Activated naive CD8-positive, alpha-beta T cell treated with anti-CD3 and anti-CD28 coated beads, Interleukin-2, amount 10 ng/mL, durations not matched to agents 7 days and 5 days (primary cell): ENCODE data around the gene FGB. TPM values are rescaled to one million over a fixed set of nuclear protein-coding genes. Genes with fewer than 3 reads are reported as not detected.

Experiments used
- ATAC-seq: fragments of 150-1000 bp; cut with Tn5 transposase; one replicate; pipeline ENCODE4 v1.10.0; 2021; ENCODE audit warnings: low read depth, moderate library complexity
- POLR2A ChIA-PET: fragments of 350-600 bp; sonication (Branson Sonifier 250); formaldehyde crosslinking; loops from one replicate; lab custom pipeline; 2021; ENCODE audit warnings: antibody characterized with exemption; lab: Charles Lee
- DNase-seq: peaks from one replicate; pipeline ENCODE4 v3.0.0; 2021
- H3K27ac Mint-ChIP-seq: one replicate; pipeline ENCODE4 v1.8.0; 2022; ENCODE audit warnings: mild to moderate bottlenecking, mixed read lengths
- H3K27me3 Mint-ChIP-seq: one replicate; pipeline ENCODE4 v1.8.0; 2022; ENCODE audit warnings: mild to moderate bottlenecking, moderate library complexity, mixed read lengths
- H3K36me3 Mint-ChIP-seq: one replicate; pipeline ENCODE4 v1.8.0; 2021; ENCODE audit warnings: mild to moderate bottlenecking, mixed read lengths
- H3K4me1 Mint-ChIP-seq: one replicate; pipeline ENCODE4 v1.8.0; 2021; ENCODE audit warnings: mixed read lengths
- H3K4me3 Mint-ChIP-seq: one replicate; pipeline ENCODE4 v1.8.0; 2022; ENCODE audit warnings: mild to moderate bottlenecking, moderate library complexity, mixed read lengths
- H3K9me3 Mint-ChIP-seq: one replicate; pipeline ENCODE4 v1.8.0; 2021; ENCODE audit warnings: mixed read lengths
- total RNA-seq, 2 experiments: library from RNA; stranded (reverse); gene quantifications; one replicate each; pipeline ENCODE4 v1.2.3, GENCODE V29; 2021

Gene FGB
- total RNA-seq, 2 experiments from 2014 or later = not detected

DNA sequence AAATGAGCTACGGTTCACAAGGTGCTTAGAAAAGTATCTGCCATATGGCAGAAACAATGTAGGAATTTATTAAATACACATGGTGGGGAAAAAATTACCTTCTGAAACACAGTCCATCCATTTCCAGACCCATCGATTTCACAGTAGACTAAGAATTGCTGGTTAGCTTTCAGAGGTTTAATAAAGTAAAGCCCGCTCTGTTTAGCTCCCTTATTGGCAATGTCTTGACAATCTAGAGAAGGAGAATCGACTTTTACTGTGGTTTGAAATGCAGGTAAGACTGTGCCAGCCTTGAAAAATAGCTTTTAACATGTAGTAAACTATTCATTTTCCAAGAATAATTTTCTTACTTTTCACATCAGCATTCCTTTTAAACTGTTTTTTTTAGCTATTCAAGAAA, 46.7 kb downstream of the FGB start:
- Mint-ChIP-seq H3K4me3 (no peak overlapping the region), H3K9me3 (no peaks in the 10 kb centered on the region), H3K27ac (no peak overlapping the region), H3K36me3 (no peaks in the 10 kb centered on the region), H3K27me3 (peaks cover 31% of the 10 kb centered on the region), H3K4me1 (no peaks in the 10 kb centered on the region)
- POLR2A ChIA-PET = no interaction called here
- no peak for ATAC-seq
- no peak for DNase-seq

DNA sequence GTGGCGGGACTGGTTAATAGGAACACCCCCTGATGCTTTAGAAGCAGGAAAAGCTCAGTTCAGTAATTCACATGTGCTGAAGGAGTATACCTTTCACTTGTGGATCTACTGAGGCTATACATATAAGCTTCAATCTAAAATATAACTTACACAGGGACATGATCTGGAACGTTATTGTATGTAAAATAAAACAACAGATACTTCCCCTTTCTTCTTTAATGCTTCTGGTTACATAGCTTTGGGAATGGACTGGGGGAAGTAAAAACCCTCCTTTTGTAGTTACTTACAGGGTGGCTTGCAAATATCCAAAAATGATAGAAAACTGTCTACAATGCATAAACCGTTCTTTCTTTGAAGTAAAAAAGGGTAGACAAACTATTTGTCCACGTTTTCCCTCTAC, 47.8 kb downstream of the FGB start:
- ATAC-seq = no peak
- DNase-seq = no peak
- Mint-ChIP-seq H3K27ac (no peak overlapping the region), H3K4me3 (no peak overlapping the region), H3K4me1 (peaks cover under 1% of the 10 kb centered on the region), H3K27me3 (peaks cover 25% of the 10 kb centered on the region), H3K36me3 (no peaks in the 10 kb centered on the region), H3K9me3 (no peaks in the 10 kb centered on the region)
- POLR2A ChIA-PET = no interaction called here

DNA sequence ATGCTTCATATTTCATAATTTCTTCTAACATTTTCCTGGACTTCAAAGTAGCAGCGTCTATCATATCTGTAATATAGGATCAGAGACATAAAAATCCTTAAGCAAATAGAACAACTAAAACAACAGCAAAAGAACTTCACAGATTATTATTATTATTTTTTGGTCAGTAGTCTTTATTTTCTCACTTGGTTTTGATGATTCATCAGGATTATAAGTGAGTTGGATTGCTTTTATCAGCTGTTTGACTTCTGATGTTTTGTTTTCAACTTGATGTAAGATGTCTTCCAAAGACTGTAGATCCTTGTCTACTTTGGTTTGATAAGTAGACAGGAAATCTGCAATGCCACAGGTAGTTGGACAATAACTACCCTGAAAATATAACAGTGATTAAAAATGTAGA, 49.0 kb downstream of the FGB start:
- Mint-ChIP-seq H3K27ac (no peak overlapping the region), H3K36me3 (peaks cover 3% of the 10 kb centered on the region), H3K4me1 (peaks cover 7% of the 10 kb centered on the region), H3K4me3 (no peak overlapping the region), H3K27me3 (peaks cover 22% of the 10 kb centered on the region), H3K9me3 (no peaks in the 10 kb centered on the region)
- no peak for DNase-seq
- POLR2A ChIA-PET = no interaction called here
- no peak for ATAC-seq

DNA sequence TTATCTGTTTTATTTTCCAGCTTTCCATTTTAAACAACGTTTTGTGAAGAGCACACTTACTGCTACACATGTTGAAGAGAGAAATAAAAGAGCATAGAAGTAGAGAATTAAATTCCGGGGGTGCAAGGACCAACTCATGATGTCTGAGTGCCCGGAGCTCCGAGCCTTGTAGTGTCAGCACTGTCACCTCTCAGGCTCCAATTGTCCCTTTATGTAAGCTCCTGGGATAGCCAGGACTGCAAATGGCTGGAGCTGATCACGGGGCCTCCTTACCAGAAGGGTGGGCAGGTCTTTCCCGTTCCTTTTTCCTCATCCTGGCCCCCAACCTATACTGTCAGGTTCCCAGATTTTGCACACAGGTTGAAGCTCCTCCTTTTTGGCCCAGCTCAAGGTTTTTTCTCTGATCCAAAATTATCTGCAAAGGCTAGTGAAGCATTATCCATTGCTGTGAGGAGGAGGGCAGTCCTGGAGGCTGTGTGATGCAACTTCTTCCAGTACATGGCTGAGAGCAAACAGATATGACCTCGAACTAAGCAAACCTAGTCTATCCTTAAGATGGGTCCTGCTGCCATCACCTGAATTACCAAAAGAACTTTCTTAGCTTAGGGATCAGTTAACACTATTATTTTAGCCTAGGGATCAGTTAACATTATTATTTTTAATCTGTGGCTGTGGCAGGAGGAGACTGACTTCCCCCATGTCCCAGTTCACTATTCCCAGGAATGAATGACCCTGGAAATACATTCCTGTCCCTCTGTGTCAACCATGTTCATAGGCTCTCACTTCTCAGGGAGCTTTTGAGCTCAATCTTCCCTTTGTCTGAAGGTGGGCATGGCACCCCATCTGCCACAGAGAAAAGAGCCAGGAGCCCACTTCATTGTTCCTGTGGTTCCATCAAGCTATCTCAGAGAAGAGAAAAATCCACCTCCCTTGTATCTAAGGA, 49.9 kb downstream of the FGB start, which contains the start of gene FGG:
FGG (minus strand) TSS at position 185 of the 943 bp plus-strand sequence; CDS start at position 138, 47 bp downstream.
- H3K27me3 Mint-ChIP-seq = peaks cover 22% of the 10 kb centered on the region
- POLR2A ChIA-PET = no interaction called here
- peaks cover 6% of the 10 kb centered on the region for H3K36me3 Mint-ChIP-seq
- ATAC-seq (no peak), DNase-seq (no peak)
- no peak within 1 kb of the TSS for H3K27ac Mint-ChIP-seq
- no peak within 1 kb of the TSS for H3K4me3 Mint-ChIP-seq
- peaks cover 12% of the 10 kb centered on the region for H3K4me1 Mint-ChIP-seq
- H3K9me3 Mint-ChIP-seq = peaks cover 2% of the 10 kb centered on the region

DNA sequence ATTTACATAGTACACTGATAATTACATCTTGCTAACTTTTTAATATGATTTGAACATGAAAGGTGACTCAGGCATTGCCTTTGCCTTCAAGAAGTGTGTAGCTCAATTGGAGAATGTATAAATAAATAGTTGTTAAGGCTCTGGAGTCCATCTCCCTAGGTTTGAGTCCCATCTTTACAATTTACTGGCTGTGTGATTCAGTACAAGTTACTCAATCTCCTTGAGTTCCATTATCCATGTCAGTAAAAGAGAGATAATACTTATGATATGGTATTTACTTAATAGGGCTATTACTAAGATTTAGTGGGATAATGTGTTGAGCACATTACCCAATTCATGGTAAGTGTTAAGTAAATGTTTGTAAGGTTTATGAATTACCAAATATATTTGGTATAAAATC, 51.5 kb downstream of the FGB start:
- H3K4me1 Mint-ChIP-seq = peaks cover 12% of the 10 kb centered on the region
- H3K4me3 Mint-ChIP-seq = no peak overlapping the region
- DNase-seq (no peak), ATAC-seq (no peak)
- no peak overlapping the region for H3K27ac Mint-ChIP-seq
- peaks cover 22% of the 10 kb centered on the region for H3K27me3 Mint-ChIP-seq
- POLR2A ChIA-PET = no interaction called here
- peaks cover 6% of the 10 kb centered on the region for H3K36me3 Mint-ChIP-seq
- peaks cover 2% of the 10 kb centered on the region for H3K9me3 Mint-ChIP-seq

DNA sequence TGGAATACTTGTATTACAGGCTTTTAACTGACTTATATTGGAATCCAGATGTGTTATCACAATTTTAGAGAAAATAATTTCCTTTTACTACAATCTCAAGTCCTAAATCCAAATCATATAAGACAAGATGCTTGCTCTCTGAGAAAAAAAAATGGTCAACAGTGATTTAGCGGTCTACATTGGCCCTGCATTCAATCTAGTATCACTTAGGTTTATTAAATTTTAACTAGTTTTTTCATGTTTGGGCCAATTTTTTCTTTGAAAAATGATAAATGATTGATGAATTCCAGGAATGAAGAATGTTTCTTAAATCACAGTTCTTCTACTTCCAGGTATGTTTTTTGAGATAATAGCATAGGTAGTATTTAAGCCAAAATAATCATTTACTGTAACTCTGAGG, 52.4 kb downstream of the FGB start:
- peaks cover 2% of the 10 kb centered on the region for H3K9me3 Mint-ChIP-seq
- POLR2A ChIA-PET = no interaction called here
- H3K27me3 Mint-ChIP-seq = peaks cover 20% of the 10 kb centered on the region
- DNase-seq (no peak), ATAC-seq (no peak)
- H3K36me3 Mint-ChIP-seq = peaks cover 6% of the 10 kb centered on the region
- no peak overlapping the region for H3K4me3 Mint-ChIP-seq
- H3K27ac Mint-ChIP-seq = no peak overlapping the region
- peaks cover 12% of the 10 kb centered on the region for H3K4me1 Mint-ChIP-seq

DNA sequence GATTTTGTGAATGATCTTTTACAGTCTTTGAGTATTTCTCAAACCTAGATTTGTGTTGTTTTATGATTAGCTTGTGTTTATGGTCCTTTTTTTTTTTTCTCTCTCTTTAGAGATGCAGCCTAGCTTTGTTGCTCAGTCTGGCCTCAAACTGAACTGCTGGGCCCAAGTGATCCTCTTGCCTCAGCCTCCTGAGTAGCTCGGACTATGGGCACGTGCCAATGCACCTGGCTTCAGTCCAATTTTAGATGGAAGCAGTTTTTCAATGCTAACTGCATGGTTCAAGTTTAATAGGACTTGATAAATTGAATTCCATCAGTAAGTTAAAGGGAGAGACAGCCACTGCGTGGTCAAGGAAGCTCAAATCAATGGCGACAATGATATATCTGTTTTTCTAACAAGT, 53.5 kb downstream of the FGB start:
- H3K4me3 Mint-ChIP-seq = peak overlapping the region; percentile 48
- POLR2A ChIA-PET = interaction anchor here (1.2 kb wide), 1 partner anchor 66 kb away, joined by 3 read pairs; the partner anchor contains the start of gene PLRG1
- no peak for DNase-seq
- ATAC-seq = no peak
- H3K27ac Mint-ChIP-seq = peak overlapping the region; percentile 45
- H3K36me3 Mint-ChIP-seq = peaks cover 6% of the 10 kb centered on the region
- H3K4me1 Mint-ChIP-seq = peaks cover 12% of the 10 kb centered on the region
- H3K9me3 Mint-ChIP-seq = peaks cover 2% of the 10 kb centered on the region
- peaks cover 19% of the 10 kb centered on the region for H3K27me3 Mint-ChIP-seq

DNA sequence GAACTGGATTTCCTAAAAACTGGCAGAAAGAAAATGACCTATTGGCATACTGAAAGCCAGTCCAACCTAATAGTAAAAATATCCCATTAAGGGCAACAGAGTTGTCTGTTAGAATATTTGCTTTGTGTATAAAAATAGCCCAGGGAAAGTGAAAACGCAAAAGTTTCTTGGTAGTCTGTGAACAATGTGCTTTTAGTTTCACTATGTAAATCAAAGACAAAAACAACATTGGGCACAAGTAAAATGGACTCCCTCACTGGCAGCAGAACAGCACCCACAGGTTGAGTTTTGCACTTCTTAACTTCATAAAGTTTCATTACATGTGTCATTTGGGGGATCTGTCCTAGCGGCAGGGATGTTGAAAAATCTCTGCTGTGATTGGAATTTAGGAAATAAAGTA, 53.9 kb downstream of the FGB start:
- H3K27ac Mint-ChIP-seq = peak overlapping the region; percentile 45
- peak overlapping the region; percentile 48 for H3K4me3 Mint-ChIP-seq
- H3K9me3 Mint-ChIP-seq = peaks cover 2% of the 10 kb centered on the region
- peaks cover 12% of the 10 kb centered on the region for H3K4me1 Mint-ChIP-seq
- ATAC-seq (peak; percentile 68), DNase-seq (no peak)
- H3K36me3 Mint-ChIP-seq = peaks cover 6% of the 10 kb centered on the region
- POLR2A ChIA-PET = interaction anchor here (1.2 kb wide), 1 partner anchor 67 kb away, joined by 3 read pairs; the partner anchor contains the start of gene PLRG1
- peaks cover 16% of the 10 kb centered on the region for H3K27me3 Mint-ChIP-seq

DNA sequence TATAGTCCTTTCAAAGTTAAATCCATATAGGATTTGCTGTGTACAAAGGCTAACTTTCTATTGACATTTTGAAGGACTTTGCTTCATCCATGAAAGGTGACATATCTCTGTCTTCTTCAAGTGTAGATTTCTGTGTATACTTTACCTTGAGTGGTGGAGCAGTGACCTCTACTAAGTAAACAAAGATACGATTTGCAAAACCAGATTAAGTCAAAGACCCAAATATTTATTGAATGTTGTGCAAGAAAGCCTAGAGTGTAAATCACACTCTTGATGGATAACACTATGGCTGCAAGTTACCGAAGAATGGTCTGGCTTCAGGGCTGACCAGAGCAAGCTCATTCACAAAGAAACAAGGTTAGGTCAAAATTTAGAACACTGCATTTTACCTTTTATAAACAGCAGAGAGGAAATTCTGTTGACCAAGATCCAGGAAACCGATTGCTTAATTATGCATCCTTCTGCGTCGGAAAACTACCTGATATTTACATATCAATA, 55.1 kb downstream of the FGB start:
- Mint-ChIP-seq H3K36me3 (peaks cover 6% of the 10 kb centered on the region), H3K9me3 (peaks cover 2% of the 10 kb centered on the region), H3K4me3 (no peak overlapping the region), H3K27ac (no peak overlapping the region), H3K27me3 (peaks cover 9% of the 10 kb centered on the region), H3K4me1 (peaks cover 12% of the 10 kb centered on the region)
- DNase-seq = no peak
- POLR2A ChIA-PET = interaction anchor here (1.7 kb wide), 1 partner anchor 66 kb away, joined by 4 read pairs; no protein-coding TSS in a partner anchor
- no peak for ATAC-seq

DNA sequence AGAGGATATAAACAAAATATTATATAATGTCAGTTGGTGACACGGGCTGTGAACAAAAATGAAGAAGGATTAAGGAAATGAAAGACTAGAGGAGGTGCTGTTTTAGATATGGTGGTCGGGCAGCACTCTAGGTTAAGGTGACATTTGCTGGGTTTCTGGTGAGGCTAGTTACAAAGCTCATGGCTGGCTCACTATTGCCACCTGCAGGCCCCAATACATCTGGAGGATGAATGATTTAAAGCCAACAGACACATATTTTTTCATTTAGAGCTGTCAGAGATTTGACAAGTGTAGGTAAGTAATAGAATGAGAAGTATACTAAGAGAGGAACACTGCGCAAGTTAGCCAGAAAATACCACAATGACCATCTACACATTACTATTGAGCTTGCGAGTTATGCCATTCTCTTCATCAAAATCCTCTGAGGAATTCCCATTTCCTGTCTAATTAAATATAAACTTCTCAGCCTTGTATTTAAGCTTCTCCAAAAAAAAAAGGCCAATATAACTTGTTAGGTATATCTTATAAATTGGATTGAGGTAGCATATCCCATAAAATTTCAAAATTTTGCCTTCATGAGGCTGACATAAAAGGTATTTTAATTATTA, 56.0 kb downstream of the FGB start:
- H3K36me3 Mint-ChIP-seq = peaks cover 6% of the 10 kb centered on the region
- H3K27me3 Mint-ChIP-seq = peaks cover 10% of the 10 kb centered on the region
- no peak overlapping the region for H3K27ac Mint-ChIP-seq
- ATAC-seq = peak; percentile 85
- POLR2A ChIA-PET = interaction anchor here (1.3 to 1.7 kb wide), 2 partner anchors 67 to 69 kb away, joined by 4 to 7 read pairs; partner anchors contain the start of gene PLRG1
- peak; percentile 54 for DNase-seq
- H3K4me3 Mint-ChIP-seq = no peak overlapping the region
- peaks cover 2% of the 10 kb centered on the region for H3K9me3 Mint-ChIP-seq
- peaks cover 12% of the 10 kb centered on the region for H3K4me1 Mint-ChIP-seq

DNA sequence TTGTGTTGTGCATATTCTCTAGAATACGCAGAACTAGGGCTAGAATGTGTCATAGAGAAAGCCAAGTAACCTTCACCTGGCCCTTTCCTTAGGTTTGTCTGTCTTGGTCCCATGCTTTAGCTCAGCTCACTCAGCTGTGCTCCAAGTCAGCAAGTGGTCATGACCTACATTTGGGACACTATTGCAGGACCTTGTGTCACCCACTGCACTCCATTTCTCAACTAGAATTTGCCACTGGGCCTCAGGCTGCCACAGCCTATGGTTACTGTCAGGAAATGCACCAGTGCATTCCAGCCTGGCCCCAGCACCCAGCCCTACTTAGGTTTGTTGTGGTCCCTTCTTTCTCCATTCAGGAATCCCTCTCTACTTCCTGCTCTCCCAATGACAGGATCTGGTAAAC, 57.3 kb downstream of the FGB start:
- ATAC-seq (no peak), DNase-seq (no peak)
- Mint-ChIP-seq H3K9me3 (peaks cover 2% of the 10 kb centered on the region), H3K4me1 (peaks cover 12% of the 10 kb centered on the region), H3K4me3 (no peak overlapping the region), H3K36me3 (peaks cover 6% of the 10 kb centered on the region), H3K27me3 (peaks cover 8% of the 10 kb centered on the region), H3K27ac (no peak overlapping the region)
- POLR2A ChIA-PET = no interaction called here
